GM21717 (cell line): ENCODE measurements around the gene KHSRP.
"Not testable (repeated sequence)": the region's sequence is repeated elsewhere in the genome, so short reads cannot be mapped to it uniquely, and the experiment has no call there.

ENCODE experiments used
- ATAC-seq: cut with Tn5 transposase; IDR thresholded peaks from one replicate; pipeline ENCODE4 v1.9.1; 2021; ENCODE audit warnings: mild to moderate bottlenecking, moderate library complexity; ENCODE audit not compliant: unreplicated experiment

KHSRP gene

DNA sequence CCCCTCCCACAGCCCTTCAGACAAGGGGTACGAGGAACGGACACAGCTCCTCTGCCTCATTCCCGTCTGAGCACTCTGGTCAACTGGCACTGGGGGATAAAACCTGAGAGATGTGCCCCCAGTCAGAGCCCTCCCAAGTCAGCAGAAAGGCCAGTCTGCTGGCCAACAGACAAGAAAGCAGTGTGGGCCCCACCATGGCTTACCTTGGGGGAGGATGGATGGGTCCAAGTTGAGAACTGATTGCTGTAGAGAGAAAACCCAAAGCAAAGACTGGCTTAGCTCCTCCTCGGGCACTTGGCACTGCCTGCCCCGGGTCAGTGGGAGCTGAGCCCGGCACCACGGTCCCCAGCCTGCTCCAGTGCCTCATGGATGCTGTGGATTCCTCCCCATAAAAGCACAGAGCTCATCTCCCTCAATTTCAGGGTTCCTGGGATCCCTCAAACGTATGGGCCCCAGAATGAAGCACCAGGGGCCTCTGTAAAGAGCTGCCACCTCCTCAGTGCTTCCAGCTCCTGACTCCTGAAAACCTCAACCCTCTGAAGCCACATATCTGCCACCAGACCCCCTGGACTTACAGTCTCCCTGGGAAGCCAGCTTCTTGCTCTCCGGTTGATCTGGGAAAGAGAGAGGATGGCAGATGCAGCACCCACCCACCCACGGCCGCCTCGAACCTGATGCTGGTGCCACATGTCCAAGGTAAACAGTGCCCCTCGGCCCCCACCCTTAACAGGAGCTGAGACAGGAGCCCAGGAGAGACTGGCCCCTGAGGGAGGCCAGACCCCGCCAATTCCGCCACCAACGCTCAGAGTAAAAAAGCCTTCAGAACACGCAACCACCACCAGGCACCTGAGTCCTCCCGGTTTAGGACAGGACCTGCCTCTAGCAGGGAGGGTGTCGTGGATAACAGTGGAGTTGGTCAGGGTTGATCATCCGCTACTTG lies 3.3 kb downstream of the KHSRP start:
- ATAC-seq, result no peak

DNA sequence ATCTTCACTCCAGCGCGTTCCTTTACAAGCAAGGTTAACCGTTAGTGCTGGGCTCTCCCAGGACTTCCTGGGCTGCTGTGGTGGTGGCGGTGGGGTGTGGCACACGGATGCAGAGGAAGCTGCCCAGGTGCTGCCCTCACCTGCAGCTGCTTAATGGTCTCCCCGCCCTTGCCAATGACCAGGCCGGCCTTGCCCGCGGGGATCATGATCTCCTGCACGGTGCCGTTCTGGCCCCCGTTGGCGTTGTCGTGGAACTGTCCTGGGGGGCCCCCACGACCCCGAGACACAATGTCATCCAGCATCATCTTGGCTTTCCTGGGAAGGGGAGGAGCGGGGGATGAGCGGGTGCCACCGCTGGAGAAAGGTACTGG lies 6.1 kb downstream of the KHSRP start:
- no peak for ATAC-seq

DNA sequence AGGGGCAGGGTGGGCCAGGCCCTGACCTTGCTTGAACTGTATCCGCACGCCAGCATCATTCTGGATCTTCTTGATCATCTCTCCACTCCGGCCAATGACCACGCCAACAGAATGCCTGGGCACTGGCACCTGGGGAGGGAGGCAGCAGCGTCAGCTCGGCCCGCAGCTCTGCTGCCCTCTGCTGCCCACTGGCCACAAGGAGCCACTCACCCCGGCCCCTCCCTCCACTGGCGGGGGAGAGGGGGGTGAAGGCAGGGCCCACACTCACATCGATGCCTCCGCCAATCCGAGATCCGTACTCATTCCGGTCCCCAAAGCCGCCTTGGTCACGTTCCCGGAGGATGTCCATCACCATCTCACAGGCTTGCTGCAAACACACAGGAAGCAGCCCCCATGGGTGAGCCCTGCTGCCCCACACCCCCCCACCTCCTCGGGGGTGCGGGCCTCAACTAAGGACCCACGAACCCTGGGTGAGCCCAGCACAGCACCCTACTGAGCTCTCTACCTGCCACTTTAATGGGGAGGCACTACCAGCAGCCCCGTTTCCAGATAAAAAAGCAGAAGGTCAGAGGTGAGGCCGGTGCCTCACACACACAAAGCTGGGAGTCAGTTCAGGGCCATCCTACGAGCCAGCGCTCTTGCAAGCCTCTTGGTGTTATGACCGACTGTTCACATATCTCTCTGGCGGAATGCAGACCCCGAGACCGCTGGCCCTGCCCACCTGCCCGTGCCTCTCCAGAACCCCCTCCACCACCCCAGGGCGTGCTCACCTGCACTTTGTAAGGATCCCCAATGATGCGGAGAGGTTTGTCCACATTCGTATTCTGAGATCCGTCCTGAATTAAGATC lies 6.7 kb downstream of the KHSRP start:
- no peak for ATAC-seq

DNA sequence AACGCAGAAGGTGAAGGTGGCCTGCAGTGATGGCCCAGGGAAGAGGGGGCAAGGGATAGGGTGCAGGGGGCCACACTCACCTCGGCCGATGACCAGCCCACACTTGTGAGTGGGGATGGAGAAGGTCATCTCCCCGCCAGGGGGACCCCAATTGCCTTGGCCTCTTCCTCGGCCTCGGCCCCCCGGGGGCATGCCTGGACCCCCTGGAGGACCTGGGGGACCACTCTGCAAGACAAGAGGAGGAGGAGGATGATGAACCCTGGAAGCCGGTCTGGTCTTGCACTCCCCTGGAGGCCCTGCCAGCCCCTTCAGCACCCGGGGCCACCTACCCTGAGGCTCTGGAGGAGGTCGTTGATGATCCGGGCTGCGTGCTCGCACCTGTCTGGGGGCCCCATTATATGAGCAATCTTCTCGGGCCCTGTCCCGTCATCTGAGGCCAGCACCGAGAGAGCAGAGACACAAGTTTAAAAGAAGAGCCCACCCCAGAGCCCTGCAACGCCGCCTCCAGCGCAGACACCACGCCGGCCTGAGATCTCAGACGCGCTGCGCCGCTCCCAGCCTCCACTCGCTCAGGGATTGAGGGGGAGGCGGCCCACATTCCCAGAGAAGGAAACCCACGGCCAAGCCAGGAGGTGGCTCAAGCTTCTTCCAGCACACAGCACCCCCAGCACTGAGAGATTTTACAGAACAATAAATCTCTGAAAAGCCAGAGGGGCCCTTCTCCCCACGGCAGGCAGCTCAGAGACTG lies 7.8 kb downstream of the KHSRP start:
- ATAC-seq, result no peak

DNA sequence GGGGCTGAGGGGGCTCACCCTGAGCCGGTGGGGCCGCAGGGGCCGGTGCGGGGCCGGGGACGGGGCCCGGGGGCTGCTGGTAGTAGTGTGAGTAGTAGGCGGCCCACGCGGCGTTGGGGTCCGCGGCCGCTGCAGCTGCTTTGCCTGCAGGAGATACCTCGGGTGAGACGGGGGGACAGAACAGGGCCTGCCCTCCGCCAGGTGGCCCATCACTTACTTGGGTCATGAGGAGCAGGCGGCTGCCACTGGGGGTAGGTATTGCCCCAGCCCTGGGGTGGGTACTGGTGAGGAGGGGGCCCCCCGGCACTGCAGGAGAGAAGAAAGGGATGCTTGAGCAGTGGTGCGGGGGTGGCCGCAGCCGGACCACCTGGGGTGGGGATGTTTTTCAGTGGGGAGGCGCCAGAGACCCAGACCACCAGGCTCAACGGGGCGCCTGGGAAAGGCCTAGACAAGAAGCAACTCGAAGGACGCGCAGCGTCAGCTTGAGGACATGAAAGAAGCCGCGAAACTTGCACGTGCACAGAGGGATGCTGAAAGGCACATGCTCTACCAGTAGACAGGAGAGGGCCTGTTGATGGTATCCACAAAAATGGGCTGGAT lies 8.9 kb downstream of the KHSRP start:
- ATAC-seq, result no peak

DNA sequence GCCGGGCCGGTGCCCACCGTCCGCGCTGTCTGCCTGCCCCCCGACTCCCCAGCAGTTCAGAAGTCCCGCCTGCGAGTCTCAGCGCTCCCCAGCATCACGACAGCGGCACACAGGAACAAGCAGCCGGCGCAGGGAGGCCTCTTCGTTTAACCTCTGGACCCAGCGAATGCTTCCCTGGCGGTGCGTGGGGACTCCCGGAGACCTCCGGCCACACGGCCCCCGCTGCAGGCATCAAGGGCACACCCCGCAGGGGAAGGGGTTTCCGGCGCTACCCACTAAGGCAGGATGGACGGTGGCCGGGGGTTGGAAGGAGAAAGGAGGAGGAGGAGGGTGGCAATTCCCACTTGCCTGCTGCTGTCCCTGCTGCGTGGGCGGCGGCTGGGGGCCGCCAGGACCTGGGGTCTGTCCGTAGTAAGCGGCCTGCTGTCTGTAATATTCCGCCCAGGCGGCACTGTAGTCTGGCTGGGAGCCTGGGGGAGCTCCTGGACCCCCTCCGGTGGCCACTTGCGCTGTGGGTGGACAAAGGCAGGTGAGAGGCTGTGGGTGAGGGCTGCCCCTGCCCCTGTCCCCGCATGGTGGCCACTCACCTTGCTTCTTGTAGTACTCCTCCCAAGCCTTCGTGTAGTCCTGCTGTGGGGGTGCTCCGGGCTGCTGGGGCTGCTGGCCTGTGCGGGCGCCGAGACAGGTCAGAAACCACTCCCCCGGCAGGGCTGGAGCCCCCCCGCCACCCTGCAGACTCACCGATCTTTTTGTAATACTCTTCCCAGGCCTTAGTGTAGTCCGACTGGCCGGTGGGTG lies 9.6 kb downstream of the KHSRP start:
- no peak for ATAC-seq

DNA sequence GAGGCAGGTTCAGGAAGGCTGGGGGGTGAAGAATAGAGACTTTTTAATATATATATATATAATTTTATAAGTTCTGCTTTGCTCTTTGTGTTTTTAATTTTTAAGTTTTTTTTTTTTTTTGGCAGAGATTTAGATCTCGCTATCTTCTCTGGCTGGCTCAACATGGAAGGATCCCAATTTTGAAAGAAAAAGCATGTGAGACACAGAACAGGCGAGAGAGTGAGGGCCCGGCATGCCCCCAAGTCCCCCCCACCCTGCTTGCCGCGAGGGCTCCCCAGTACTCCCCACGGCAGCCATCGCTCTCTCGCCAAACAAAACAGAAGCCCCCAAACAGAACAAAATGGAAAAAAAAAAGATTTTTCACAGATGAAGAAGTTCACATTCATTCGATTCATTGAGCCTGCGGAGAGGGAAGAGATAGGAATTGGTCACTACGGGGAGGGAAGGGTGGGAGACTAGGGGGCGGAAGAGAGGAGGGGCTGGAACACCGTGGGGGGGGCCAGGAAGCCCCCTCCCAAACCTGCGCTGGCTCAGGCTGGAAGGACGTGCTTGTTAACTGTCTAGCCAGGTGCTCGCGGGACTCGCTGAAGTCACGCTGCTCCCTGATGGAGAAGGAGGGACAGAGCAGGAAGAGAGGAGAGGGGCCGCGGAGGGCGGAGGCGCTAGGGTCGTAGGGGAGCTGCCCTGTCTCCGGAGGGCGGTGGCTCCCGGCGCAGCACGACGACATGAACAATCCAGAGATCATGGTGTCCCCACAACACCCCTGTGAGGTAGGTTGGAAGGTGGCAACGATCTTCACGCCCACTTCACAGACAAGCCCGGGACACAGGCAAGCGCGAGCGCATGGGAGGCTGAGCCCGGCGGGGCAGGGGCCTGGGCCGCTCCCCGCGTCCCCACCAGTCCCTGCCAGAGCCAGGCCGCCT lies 10.6 kb downstream of the KHSRP start:
- no peak for ATAC-seq

DNA sequence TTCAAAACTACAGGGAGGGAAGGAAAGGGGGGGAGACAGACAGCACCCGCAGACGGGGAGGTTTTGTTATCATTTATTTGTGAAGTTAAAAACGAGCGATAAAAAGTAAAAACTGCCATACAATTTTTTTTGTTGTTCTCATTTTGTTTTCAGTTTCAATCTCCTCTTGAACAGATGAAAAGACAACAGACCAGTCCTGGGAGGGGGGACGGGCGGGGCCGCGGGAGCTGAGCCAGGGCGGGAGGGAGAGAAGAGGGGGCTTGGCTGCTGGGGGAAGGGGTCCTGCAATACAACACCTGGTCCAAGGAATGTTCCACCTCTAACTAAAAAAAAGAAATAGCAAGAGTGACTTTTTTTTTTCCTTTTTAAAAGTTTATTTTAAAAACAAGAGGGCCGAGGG lies 11.3 kb downstream of the KHSRP start:
- no peak for ATAC-seq

DNA sequence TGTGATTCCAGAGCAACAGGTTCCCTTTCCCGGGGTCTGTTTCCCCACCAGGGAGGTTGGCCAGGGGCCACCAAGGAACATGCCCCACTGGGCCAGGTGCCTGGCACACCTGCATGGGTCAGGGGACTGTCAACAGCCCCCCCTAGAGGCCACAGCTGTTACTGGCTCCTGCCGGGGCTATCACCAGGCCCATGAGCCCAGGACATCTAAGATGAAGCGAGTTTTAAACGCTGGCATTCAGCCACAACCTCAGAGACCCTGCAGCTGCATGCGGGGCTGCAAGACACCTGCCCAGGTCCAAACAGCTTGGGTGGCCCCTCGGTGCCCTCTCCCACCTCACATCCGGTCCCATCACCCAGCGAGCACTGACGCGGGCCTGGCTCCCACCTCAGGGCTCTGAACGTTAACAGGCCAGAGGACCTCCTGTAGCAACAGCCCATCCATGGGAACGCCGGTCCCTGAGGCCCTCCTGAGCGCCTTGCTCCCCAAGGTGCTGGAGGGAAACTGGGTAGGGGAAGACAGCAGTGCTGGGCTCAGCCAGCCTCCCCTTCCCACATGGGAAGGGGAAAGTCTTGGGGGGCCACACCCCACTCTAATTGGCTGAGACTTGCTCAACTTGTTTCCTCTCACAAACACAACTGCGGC lies 12.0 kb downstream of the KHSRP start:
- ATAC-seq, result no peak

DNA sequence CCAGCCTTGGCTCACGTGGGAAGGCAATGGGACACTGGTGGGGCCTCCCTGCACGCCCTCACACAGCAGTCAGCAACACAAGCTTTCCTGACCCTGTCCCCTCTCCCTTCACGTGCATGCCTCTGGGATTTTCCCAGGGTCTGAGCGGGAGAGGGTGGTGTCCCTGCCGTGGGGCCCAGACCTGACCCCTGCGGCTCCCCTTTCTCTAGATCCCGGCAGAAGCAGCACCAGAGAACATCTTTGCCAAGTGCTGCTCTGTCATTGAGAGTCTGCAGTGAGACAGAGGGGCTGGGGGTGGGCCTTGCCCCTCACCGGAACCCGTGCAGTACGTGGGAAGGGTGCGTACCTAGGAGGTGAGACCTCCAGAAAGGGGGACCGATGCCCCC lies 12.6 kb downstream of the KHSRP start:
- no peak for ATAC-seq

DNA sequence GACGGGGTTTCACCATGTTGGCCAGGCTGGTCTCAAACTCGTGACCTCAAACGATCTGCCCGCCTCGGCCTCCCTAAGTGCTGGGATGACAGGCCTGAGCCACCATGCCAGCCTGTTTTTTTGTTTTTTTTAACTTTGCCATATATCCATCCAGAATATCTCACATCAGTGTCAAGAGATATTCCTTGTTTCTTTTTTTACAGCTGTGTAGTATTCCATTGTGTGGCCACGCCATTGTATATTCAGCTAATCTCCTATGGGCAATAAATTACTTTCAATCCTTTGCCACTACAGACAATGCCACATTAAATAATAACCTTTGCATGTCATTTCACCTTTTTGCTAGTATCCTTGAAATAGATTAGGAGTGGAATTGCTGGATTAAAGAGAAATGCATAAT lies 15.3 kb downstream of the KHSRP start:
- no peak for ATAC-seq

DNA sequence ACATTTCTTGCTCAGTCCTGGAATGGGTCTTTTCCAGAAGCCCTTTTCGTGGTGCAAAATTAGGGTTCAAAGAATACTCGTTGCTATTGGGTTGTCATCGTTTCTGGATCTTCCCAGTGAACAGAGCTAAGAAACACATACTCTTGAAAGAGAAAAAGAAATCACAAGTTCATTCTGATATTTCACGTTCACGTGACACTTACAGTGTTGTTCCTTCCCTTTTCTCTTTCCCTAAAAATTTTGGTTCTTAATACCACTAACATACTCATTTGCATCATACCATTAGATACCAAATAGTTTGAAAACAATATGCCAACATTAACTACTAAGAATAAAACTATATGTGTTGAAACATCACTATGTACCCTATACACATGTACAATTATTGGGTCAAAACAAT lies 18.2 kb downstream of the KHSRP start:
- ATAC-seq, result no peak

DNA sequence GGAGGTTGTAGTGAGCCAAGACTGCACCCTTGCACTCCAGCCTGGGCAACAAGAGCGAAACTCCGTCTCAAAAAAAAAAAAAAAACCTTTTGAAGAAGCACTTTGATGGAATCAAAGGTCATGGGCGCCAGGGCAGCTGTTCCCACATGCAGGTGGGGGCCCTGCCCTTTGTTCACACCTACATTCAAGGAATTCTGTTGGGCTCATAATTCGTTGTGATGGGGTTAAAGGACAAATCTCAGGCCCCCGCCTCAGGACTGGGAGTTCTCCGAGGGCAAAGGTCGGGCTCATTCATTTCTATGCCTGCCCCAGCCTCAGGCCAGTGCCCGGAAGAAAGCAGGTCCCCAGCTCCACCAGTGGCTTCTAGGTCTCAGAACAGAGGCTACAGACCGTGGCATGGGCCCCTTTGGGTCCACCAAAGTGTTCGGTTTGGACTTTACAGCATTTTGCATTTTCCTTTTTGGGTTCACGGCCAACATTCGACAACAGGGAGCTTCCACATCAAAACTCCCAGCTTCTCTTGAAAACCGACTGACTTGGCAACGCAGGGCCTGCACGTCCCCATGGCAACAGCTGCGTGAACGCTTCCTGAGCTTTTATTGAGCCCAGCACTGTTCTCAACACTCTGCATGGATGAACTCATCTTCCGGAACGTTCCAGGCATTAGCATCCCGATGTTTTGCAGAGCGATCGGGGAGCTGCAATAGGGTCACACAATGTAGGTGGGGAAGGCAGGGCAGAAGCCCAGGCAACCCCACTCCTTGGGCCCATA lies 21.6 kb downstream of the KHSRP start:
- ATAC-seq, result no peak

DNA sequence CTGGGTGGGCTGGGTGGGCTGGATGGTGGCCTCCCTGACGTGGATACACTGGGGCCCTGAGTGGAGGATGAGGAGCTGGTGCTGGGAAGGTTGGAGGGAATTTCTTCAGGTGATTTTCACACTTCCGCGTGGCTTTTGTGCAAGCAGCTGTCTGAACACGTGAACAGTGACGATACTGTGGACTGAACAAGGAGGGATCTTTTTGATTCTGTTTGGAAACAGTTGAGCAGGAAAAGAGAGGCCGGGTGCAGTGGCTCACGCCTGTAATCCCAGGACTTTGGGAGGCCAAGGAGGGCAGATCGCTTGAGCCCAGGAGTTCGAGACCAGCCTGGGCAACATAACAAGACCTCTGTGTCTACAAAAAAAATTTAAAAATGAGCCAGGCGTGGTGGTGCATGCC lies 22.6 kb downstream of the KHSRP start:
- no peak for ATAC-seq

DNA sequence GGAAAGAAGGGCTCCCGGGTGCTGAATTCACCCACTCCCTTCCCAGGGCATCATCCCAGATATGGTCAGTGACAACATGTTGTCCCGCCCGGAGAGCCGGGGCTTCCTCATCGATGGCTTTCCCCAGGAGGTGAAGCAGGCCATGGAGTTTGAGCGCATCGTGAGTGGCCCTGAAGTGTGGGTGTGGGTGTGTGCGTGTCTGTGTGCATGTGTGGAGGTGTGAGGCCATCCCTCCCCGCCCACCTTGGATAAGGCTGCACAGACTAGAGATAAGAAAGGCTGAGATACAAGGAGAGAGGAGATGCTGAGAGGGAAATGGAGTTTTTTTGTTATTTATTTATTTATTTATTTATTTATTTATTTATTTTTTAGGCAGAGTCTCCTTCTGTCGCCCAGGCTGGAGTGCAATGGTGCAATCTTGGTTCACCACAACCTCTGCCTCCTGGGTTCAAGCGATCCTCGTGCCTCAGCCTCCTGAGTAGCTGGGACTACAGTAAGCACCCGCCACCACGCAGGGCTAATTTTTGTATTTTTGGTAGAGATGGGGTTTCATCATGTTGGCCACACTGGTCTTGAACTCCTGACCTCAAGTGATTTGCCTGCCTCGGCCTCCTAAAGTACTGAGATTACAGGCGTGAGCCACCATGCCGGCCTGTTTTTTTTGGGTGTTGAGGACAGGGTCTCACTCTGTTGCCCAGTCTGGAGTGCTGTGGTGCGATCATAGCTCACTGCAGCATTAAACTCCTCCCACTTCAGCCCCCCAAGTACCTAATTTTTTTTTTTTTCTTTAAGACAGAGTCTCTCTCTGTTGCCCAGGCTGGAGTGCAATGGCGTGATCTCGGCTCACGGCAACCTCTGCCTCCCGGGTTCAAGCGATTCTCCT lies 24.3 kb downstream of the KHSRP start:
- ATAC-seq, result not testable (repeated sequence)

DNA sequence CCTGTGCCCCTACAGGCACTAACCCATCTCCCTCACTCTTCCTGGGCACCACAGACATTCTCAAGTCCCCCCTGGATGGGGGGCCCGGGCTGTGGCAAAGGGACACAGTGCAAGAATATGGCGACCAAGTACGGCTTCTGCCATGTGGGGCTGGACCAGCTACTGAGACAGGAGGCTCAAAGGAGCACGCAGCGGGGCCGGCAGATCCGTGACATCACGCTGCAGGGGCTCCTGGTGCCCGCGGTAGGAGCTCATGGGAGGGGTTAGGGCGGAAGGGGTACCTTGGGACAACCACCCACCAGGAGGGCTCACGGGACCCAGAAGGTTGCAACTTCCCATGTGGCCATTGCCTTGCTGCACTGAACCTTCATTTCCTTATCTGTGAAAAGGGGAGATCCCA lies 28.3 kb downstream of the KHSRP start:
- no peak for ATAC-seq

DNA sequence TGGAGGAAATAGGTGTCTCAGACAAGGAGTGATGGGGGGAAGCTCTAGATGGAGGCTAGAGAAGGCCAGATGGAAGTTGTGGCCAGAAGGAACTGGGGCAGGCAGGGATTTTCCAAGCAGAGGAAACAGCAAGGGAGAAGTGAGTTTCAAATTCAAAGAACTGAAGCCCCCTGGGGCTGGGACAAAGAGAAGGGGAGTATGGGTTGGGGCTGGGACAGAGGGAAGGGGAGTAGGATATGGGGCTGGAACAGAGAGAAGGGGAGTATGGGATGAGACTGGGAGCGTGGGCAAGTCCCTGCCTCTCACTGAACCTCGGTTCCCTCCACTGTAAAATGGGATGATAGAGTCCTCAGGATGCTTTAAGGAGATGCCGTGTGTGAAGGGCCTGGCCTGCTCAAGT lies 29.8 kb downstream of the KHSRP start:
- no peak for ATAC-seq
